ENCODE measurements around the gene HIPK2. TPM values are rescaled to one million over a fixed set of nuclear protein-coding genes. Genes with fewer than 3 reads are reported as not detected.

Gene HIPK2
- total and polyA plus RNA-seq, 10 of the 15 experiments (the other 5 are each of a cell fraction or from before 2014, with no cell fraction given): 1.7 to 39.0 (median 9.4) TPM

GRCh38 chr7:139749545-139749944 is 28.3 kb downstream of the HIPK2 start:
- H3K4me1 ChIP-seq (ENCODE audit: control insufficient read depth, insufficient read depth, low read length): no peaks in the 10 kb centered on the region
- ChIA-PET SMC1A (ENCODE audit: uncharacterized antibody, unreplicated experiment) (interaction anchor here (1.2 kb wide), 1 partner anchor 23 kb away, joined by 4 read pairs; no protein-coding TSS in a partner anchor), POLR2A (no interaction called here), CTCF (no interaction called here), RAD21 (ENCODE audit: unreplicated experiment) (no interaction called here)
- no peak overlapping the region for H3K4me3 ChIP-seq
- WGBS (ENCODE audit: insufficient coverage, insufficient replicate concordance, low lambda C conversion rate, missing lambda C conversion rate): 94% methylated on average over 10 of the region's 10 CpGs
- H4K20me1 ChIP-seq (ENCODE audit: control insufficient read depth, insufficient read depth): peaks cover 7% of the 10 kb centered on the region; the same call in 1 of the 2 replicates
- ATAC-seq (no peak), DNase-seq (ENCODE audit: low read depth, low spot score) (no peak), FAIRE-seq (no peak)
- no peak overlapping the region for H3K9ac ChIP-seq (ENCODE audit: control insufficient read depth, insufficient read depth, low read length)
- no peak overlapping the region for H2AFZ ChIP-seq (ENCODE audit: control insufficient read depth, low read depth, low read length)
- no peaks in the 10 kb centered on the region for H3K27me3 ChIP-seq (replicated peaks in 1 of 2; ENCODE audit: control insufficient read depth in 2 of 2, insufficient read depth in 2 of 2, low read length in 1 of 2)
- H3K36me3 ChIP-seq (ENCODE audit: control insufficient read depth in 2 of 2, insufficient read depth in 2 of 2, low read length in 1 of 2): no peaks in the 10 kb centered on the region; a peak in 1 of 4 replicates
- no peak overlapping the region for H3K4me2 ChIP-seq (ENCODE audit: control insufficient read depth, insufficient read depth)
- no peak overlapping the region for H3K27ac ChIP-seq (ENCODE audit: control insufficient read depth, insufficient read depth)
- H3K9me3 ChIP-seq (replicated peaks; ENCODE audit: control insufficient read depth, insufficient read depth, low read length): no peaks in the 10 kb centered on the region
- BruUV-seq (replicated peaks): no TSS peak
- in situ Hi-C loops (cut with MboI): no loop called here
- intact Hi-C loops (cut with micrococcal nuclease; ENCODE audit: unreplicated experiment): no loop called here
- no peak for TF ChIP-seq CREB1 (IDR thresholded peaks at IDR 0.05; ENCODE audit: low read depth)
- no peak for TF ChIP-seq ZNF274 (IDR thresholded peaks at IDR 0.05; ENCODE audit: insufficient read depth, insufficient read length)
- peaks cover 4% of the 10 kb centered on the region for H3K79me2 ChIP-seq (ENCODE audit: control insufficient read depth, insufficient read depth, low read length)

DNA sequence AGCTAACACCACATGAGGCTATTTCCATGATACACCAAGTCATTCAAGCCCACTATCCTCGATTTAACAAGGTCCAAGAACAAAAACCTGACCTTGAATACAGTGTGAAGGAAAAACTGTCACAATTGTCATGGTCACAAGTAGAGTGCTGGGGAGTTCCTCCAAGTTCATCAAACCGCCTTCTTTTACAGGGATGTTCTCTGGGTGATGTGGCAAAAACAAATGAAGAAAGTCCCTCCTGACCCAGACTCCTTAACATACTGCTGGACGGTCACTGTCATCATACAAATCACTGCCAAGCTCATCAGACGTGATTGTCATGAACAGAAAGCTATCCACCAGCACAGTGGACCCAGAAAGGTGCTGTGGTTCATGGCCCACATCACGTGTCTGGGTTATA is 28.9 kb downstream of the HIPK2 start:
- intact Hi-C loops (cut with micrococcal nuclease; ENCODE audit: unreplicated experiment) (no loop called here), in situ Hi-C loops (cut with MboI) (no loop called here)
- FAIRE-seq: no peak
- no peak for ATAC-seq
- Histone ChIP-seq H3K79me2 (ENCODE audit: control insufficient read depth, insufficient read depth, low read length) (peaks cover 4% of the 10 kb centered on the region), H3K27me3 (replicated peaks in 1 of 2; ENCODE audit: control insufficient read depth in 2 of 2, insufficient read depth in 2 of 2, low read length in 1 of 2) (no peaks in the 10 kb centered on the region), H2AFZ (ENCODE audit: control insufficient read depth, low read depth, low read length) (no peak overlapping the region), H3K9ac (ENCODE audit: control insufficient read depth, insufficient read depth, low read length) (no peak overlapping the region), H3K36me3 (ENCODE audit: control insufficient read depth in 2 of 2, insufficient read depth in 2 of 2, low read length in 1 of 2) (no peaks in the 10 kb centered on the region; a peak in 1 of 4 replicates), H3K4me3 (no peak overlapping the region), H3K9me3 (replicated peaks; ENCODE audit: control insufficient read depth, insufficient read depth, low read length) (no peaks in the 10 kb centered on the region), H3K4me2 (ENCODE audit: control insufficient read depth, insufficient read depth) (no peak overlapping the region), H4K20me1 (ENCODE audit: control insufficient read depth, insufficient read depth) (peaks cover 7% of the 10 kb centered on the region; the same call in 1 of the 2 replicates), H3K27ac (ENCODE audit: control insufficient read depth, insufficient read depth) (no peak overlapping the region), H3K4me1 (ENCODE audit: control insufficient read depth, insufficient read depth, low read length) (no peaks in the 10 kb centered on the region)
- ChIA-PET CTCF (no interaction called here), RAD21 (ENCODE audit: unreplicated experiment) (no interaction called here), SMC1A (ENCODE audit: uncharacterized antibody, unreplicated experiment) (interaction anchor here (1.2 kb wide), 1 partner anchor 24 kb away, joined by 4 read pairs; no protein-coding TSS in a partner anchor), POLR2A (no interaction called here)
- 57% methylated on average over 5 of the region's 5 CpGs for WGBS (ENCODE audit: insufficient coverage, insufficient replicate concordance, low lambda C conversion rate, missing lambda C conversion rate)
- no peak for DNase-seq (ENCODE audit: low read depth, low spot score)
- no TSS peak for BruUV-seq (replicated peaks)
- no peak for TF ChIP-seq WRNIP1 (IDR thresholded peaks at IDR 0.05; ENCODE audit: borderline replicate concordance, low read depth, low read length)
- TF ChIP-seq IRF3 (IDR thresholded peaks at IDR 0.05): no peak
- TF ChIP-seq SUZ12 (IDR thresholded peaks at IDR 0.05; ENCODE audit: unreplicated experiment): no peak
- TF ChIP-seq NFYA (IDR thresholded peaks at IDR 0.05; ENCODE audit: borderline replicate concordance, low read depth, low read length): no peak
- TF ChIP-seq NFIC (IDR thresholded peaks at IDR 0.05; ENCODE audit: low read depth, low read length): no peak
- no peak for TF ChIP-seq ZBTB11 (CRISPR knock-in tag; IDR thresholded peaks at IDR 0.05)
- no peak for TF ChIP-seq HCFC1 (IDR thresholded peaks at IDR 0.05; ENCODE audit: low read length)
- TF ChIP-seq NFXL1 (IDR thresholded peaks at IDR 0.05; ENCODE audit: borderline replicate concordance): no peak
- TF ChIP-seq JUNB (IDR thresholded peaks at IDR 0.05): no peak
- TF ChIP-seq FOXM1 (IDR thresholded peaks at IDR 0.05; ENCODE audit: low read depth, low read length): no peak
- TF ChIP-seq BHLHE40 (IDR thresholded peaks at IDR 0.05; ENCODE audit: borderline replicate concordance in 1 of 2, low read depth in 2 of 2, low read length in 1 of 2): no peak

All from GM12878 (cell line).